HUES48 (cell line): ENCODE results near the gene CHKA.

ENCODE experiments used
- H3K27ac ChIP-seq: one replicate; pipeline ENCODE4 v1.7.0; 2013; ENCODE audit warnings: low read depth, low read length, inconsistent platforms
- H3K27me3 ChIP-seq: 2 replicates; pipeline ENCODE4 v1.6.1; 2013; ENCODE audit warnings: mild to moderate bottlenecking, low read length; ENCODE audit not compliant: control insufficient read depth, insufficient read depth
- H3K36me3 ChIP-seq: 2 replicates; pipeline ENCODE4 v1.6.1; 2013; ENCODE audit warnings: low read length; ENCODE audit not compliant: control insufficient read depth, insufficient read depth
- H3K4me1 ChIP-seq: 2 replicates; pipeline ENCODE4 v1.6.1; 2013; ENCODE audit warnings: mild to moderate bottlenecking, low read length; ENCODE audit not compliant: control insufficient read depth, insufficient read depth
- H3K4me3 ChIP-seq: 2 replicates; pipeline ENCODE4 v1.5.1; 2013; ENCODE audit warnings: mild to moderate bottlenecking, low read depth, low read length
- H3K9ac ChIP-seq: 2 replicates; pipeline ENCODE4 v1.6.1; 2013; ENCODE audit warnings: mild to moderate bottlenecking, low read depth, low read length, moderate library complexity
- H3K9me3 ChIP-seq: 2 replicates; pipeline ENCODE4 v1.6.1; 2013; ENCODE audit warnings: low read length; ENCODE audit not compliant: control insufficient read depth, insufficient read depth

Gene CHKA

DNA sequence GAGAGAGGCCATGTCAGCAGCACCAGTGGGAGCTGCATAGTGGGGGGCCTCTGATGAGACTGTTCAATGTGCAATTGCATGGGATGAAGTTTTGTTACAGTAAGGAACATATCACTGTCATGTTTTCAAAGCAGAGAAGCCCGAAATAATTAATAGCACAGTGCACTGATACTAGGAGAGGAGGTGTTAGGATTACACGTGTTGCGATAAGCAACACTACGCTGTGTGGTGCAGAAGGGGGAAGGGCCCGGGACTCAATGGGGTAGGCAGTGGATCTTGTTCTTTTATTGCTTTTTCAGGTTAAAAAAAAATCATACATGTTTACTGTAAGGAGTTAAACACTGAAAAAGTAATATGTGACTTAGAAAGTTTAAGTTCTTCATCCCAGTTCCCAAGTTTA is 53.2 kb downstream of the CHKA start:
- Histone ChIP-seq H3K36me3 (peaks cover 97% of the 10 kb centered on the region), H3K27me3 (no peaks in the 10 kb centered on the region), H3K27ac (no peak overlapping the region), H3K4me1 (no peaks in the 10 kb centered on the region), H3K4me3 (no peak overlapping the region), H3K9me3 (no peaks in the 10 kb centered on the region), H3K9ac (no peak overlapping the region)

GRCh38 chr11:68066742-68067141 is 54.4 kb downstream of the CHKA start:
- no peak overlapping the region for H3K9ac ChIP-seq
- H3K4me1 ChIP-seq: no peaks in the 10 kb centered on the region
- peaks cover 99% of the 10 kb centered on the region for H3K36me3 ChIP-seq
- peak overlapping the region; percentile 44 for H3K27ac ChIP-seq
- H3K4me3 ChIP-seq: no peak overlapping the region
- no peaks in the 10 kb centered on the region for H3K27me3 ChIP-seq
- no peaks in the 10 kb centered on the region for H3K9me3 ChIP-seq

DNA sequence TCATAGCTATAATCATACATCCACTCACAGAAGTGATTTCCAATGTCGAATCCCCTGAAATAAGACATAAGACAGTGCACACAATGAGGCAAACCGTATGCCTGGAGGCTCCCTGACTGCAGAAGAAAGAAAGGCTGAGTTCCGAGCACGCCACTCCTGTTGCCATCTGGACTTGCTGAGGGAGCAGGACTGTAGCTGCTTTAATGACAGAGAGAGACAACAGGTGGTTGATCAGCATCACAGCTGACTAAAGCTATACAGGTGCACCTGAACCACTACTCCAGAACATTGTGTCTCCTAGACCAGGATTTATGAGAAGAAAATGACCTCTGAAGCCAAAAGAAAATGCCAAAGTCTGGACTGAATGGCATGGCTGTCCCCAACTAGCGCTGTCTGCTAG is 55.3 kb downstream of the CHKA start:
- Histone ChIP-seq H3K36me3 (peaks cover 96% of the 10 kb centered on the region), H3K4me3 (no peak overlapping the region), H3K27me3 (no peaks in the 10 kb centered on the region), H3K9me3 (no peaks in the 10 kb centered on the region), H3K4me1 (no peaks in the 10 kb centered on the region), H3K9ac (no peak overlapping the region), H3K27ac (no peak overlapping the region)

GRCh38 chr11:68064926-68065325 is 56.3 kb downstream of the CHKA start:
- Histone ChIP-seq H3K36me3 (peaks cover 93% of the 10 kb centered on the region), H3K4me3 (no peak overlapping the region), H3K27me3 (no peaks in the 10 kb centered on the region)

GRCh38 chr11:68061508-68061907 is 59.7 kb downstream of the CHKA start:
- H3K27me3 ChIP-seq: no peaks in the 10 kb centered on the region
- peaks cover 81% of the 10 kb centered on the region for H3K36me3 ChIP-seq
- no peak overlapping the region for H3K9ac ChIP-seq
- no peak overlapping the region for H3K4me3 ChIP-seq
- no peaks in the 10 kb centered on the region for H3K9me3 ChIP-seq
- H3K4me1 ChIP-seq: no peaks in the 10 kb centered on the region
- no peak overlapping the region for H3K27ac ChIP-seq

More at GRCh38 chr11:68064926-68065325, 56.3 kb downstream of the CHKA start:
- Histone ChIP-seq H3K4me1 (no peaks in the 10 kb centered on the region), H3K27ac (no peak overlapping the region), H3K9me3 (no peaks in the 10 kb centered on the region), H3K9ac (no peak overlapping the region)

GRCh38 chr11:68057807-68058206 is 63.4 kb downstream of the CHKA start:
- Histone ChIP-seq H3K4me3 (no peak overlapping the region), H3K27me3 (no peaks in the 10 kb centered on the region), H3K9ac (no peak overlapping the region), H3K9me3 (no peaks in the 10 kb centered on the region), H3K36me3 (peaks cover 58% of the 10 kb centered on the region), H3K4me1 (no peaks in the 10 kb centered on the region), H3K27ac (no peak overlapping the region)

DNA sequence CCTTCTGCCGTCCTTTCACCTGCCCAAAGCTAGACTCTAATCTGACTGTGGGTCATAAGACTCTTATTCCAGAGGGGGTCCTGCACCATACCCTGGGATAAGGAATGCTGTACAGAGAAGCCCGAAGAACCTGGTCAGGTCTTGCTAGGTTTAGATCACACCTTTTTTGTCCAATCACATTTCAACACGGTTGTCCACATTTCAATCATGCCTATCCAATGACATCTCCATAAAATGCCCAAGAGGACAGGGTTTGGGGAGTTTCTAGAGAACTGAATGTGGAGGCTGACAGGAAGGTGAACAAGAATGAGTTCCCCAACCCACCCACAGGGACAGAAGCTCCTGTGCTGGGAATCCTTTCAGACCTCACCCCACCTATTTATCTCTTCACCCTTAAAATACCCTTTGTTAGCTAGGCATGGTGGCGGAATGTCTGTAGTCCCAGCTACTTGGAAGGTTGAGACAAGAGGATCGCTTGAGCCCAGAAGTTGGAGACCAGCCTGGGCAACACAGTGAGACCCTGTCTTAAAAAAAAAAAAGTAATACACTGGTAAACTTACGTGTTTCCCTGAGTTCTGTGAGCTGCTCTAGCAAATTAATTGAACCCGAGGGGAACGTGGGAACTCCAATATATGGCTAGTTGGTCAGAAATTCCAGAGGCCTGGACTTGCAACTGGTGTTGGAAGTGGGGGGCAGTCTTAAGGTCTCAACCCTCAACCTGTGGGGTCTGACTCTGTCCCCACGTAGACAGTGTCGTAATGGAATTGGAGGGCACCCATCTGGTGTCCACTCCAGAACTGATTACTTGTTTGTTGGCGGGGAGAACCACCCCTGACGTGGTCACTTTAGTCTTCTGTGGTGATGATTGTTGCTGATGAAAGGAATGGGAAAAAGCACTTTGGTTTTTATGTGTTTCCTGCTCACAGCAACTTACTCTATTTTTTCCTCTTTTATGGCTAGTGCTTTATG is 64.6 kb downstream of the CHKA start:
- Histone ChIP-seq H3K27me3 (no peaks in the 10 kb centered on the region), H3K27ac (no peak overlapping the region), H3K9me3 (no peaks in the 10 kb centered on the region), H3K36me3 (peaks cover 46% of the 10 kb centered on the region), H3K4me1 (no peaks in the 10 kb centered on the region), H3K4me3 (no peak overlapping the region), H3K9ac (no peak overlapping the region)

DNA sequence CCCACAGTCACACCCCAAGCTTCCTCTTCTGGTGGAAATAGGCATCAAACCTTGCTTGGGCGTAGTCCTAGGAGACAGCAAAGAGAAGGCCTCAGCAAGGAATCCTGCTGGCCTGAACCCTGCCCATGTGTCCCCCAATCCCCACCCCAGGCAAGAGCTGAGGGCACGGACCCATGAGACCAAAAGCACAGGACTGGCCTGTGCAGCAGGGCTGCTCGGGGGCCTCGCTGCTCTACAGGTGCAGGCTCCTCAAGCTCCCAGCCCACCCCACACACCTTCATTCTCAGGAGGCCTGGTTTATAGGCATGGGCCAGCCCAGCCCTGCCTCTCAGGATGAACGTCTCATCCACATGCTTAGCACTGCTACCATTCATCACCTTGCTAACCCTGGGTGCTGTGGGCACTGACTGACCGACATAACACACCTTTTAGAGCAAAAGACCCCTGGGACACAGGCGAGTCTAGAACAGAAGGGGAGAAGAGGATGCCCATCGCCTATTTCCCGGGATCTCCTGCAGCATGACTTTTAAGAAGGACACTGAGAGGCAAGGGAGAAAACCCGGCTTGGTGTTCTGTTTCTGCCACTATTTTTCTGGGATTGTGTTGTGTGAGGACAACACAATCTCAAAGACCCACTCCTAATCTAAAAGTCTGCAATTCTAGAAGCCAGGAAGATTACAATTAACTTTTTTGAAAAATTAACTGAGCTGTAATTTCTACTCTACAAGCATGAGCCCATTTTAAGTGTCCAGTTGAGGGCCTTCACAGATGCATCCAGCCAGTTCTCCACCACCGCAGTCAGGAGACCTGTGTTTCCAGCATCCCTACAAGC is 67.0 kb downstream of the CHKA start:
- H3K9ac ChIP-seq: no peak overlapping the region
- no peaks in the 10 kb centered on the region for H3K27me3 ChIP-seq
- no peaks in the 10 kb centered on the region for H3K4me1 ChIP-seq
- H3K9me3 ChIP-seq: no peaks in the 10 kb centered on the region
- H3K36me3 ChIP-seq: peaks cover 28% of the 10 kb centered on the region
- no peak overlapping the region for H3K27ac ChIP-seq
- H3K4me3 ChIP-seq: no peak overlapping the region

GRCh38 chr11:68053117-68053516 is 68.1 kb downstream of the CHKA start:
- peaks cover 20% of the 10 kb centered on the region for H3K36me3 ChIP-seq
- H3K4me3 ChIP-seq: no peak overlapping the region

DNA sequence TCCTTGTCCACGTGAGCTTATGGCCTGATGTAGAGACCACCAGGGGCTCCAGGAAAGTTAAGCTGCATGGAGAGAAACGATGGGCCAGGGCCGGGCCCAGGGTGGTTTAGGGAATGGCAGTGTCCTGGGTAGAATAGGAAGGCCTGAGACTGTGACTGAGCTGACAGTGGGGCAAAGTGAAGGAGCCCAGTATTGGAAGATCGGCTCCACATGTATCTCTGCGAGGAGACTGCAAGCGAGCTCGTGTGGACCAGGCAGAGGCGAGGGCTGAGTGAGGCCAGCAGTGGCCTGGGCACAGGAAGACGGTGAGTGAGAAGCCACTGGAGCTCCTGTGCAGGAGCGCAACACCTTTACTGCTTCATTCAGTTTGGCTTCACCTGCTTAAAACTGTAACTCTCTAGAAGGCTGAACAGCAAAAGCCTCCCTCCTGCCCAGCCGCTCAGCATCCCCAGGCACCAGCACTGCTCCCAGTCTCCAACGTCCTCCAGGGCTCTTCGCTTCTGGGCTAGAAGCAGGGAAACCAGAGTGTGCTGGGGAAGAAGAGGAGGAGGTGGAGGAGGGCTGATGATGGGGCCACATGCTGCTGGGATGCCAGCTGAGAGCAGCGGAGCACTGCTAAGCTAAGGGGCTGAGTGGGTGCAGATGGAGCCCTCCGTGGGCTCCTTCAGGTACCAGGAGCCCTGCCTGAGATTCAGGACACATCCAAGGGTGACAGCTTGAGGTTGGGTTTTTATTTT is 68.9 kb downstream of the CHKA start:
- Histone ChIP-seq H3K27ac (no peak overlapping the region), H3K9ac (no peak overlapping the region), H3K36me3 (peaks cover 17% of the 10 kb centered on the region)

More at GRCh38 chr11:68053117-68053516, 68.1 kb downstream of the CHKA start:
- Histone ChIP-seq H3K27me3 (no peaks in the 10 kb centered on the region), H3K27ac (no peak overlapping the region), H3K9me3 (no peaks in the 10 kb centered on the region), H3K9ac (no peak overlapping the region), H3K4me1 (no peaks in the 10 kb centered on the region)

More for the DNA sequence above, 68.9 kb downstream of the CHKA start:
- no peaks in the 10 kb centered on the region for H3K9me3 ChIP-seq
- no peaks in the 10 kb centered on the region for H3K4me1 ChIP-seq
- no peak overlapping the region for H3K4me3 ChIP-seq
- no peaks in the 10 kb centered on the region for H3K27me3 ChIP-seq
